ENCODE data around the gene HS2ST1. TPM values are rescaled to one million over a fixed set of nuclear protein-coding genes. Genes with fewer than 3 reads are reported as not detected.
"Not testable (repeated sequence)": the region's sequence is repeated elsewhere in the genome, so short reads cannot be mapped to it uniquely, and the experiment has no call there.

The HS2ST1 gene
- total RNA-seq, 1 experiment from 2014 or later = 45.8 TPM

DNA sequence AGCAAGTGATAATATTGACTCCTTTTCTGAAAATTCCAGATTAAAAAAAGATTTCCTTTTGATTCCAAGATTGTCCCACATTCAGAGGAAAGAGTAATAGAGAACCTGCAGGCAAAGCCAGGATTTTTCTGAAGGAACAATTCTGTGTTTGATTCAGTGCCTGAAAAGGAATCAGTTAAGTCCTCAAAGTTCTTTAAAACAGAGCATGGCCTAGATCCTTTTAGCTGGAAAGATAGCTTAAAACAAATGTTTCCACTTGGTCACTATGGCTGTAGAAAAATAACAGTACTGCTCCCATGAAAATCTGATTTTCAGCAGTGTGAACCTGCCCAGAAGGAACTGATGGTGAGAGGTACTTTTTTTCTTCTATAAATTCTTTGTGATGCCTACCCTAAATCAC lies 41.8 kb downstream of the HS2ST1 start:
- Histone ChIP-seq H3K9me3 (ENCODE audit: low read depth, low read length, poor library complexity, severe bottlenecking) (no peaks in the 10 kb centered on the region), H3K36me3 (ENCODE audit: insufficient read depth, low read length, poor library complexity, severe bottlenecking) (no peaks in the 10 kb centered on the region), H3K27me3 (replicated peaks; ENCODE audit: insufficient read depth, low read depth, low read length, poor library complexity) (no peaks in the 10 kb centered on the region), H3K27ac (ENCODE audit: low read depth, low read length, poor library complexity, severe bottlenecking) (no peak overlapping the region), H3K4me3 (ENCODE audit: low read depth, low read length, poor library complexity, severe bottlenecking) (no peak overlapping the region), H3K4me1 (ENCODE audit: insufficient read depth, low read length, poor library complexity, severe bottlenecking) (no peaks in the 10 kb centered on the region)
- POLR2A ChIA-PET (ENCODE audit: low non-redundant PET) = no interaction called here
- CTCF ChIA-PET = no interaction called here
- no peak for DNase-seq (ENCODE audit: low spot score)
- TF ChIP-seq, protein P1, sequence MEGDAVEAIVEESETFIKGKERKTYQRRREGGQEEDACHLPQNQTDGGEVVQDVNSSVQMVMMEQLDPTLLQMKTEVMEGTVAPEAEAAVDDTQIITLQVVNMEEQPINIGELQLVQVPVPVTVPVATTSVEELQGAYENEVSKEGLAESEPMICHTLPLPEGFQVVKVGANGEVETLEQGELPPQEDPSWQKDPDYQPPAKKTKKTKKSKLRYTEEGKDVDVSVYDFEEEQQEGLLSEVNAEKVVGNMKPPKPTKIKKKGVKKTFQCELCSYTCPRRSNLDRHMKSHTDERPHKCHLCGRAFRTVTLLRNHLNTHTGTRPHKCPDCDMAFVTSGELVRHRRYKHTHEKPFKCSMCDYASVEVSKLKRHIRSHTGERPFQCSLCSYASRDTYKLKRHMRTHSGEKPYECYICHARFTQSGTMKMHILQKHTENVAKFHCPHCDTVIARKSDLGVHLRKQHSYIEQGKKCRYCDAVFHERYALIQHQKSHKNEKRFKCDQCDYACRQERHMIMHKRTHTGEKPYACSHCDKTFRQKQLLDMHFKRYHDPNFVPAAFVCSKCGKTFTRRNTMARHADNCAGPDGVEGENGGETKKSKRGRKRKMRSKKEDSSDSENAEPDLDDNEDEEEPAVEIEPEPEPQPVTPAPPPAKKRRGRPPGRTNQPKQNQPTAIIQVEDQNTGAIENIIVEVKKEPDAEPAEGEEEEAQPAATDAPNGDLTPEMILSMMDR (conservative IDR thresholded peaks at IDR 0.05; ENCODE audit: low read depth, low read length) = no peak
- TF ChIP-seq EZH2 (IDR thresholded peaks at IDR 0.05; ENCODE audit: borderline replicate concordance, low read depth, low read length, poor library complexity, severe bottlenecking) = no peak
- intact Hi-C loops (cut with micrococcal nuclease; ENCODE audit: unreplicated experiment) = no loop called here
- no TSS peak for BruUV-seq (replicated peaks)

DNA sequence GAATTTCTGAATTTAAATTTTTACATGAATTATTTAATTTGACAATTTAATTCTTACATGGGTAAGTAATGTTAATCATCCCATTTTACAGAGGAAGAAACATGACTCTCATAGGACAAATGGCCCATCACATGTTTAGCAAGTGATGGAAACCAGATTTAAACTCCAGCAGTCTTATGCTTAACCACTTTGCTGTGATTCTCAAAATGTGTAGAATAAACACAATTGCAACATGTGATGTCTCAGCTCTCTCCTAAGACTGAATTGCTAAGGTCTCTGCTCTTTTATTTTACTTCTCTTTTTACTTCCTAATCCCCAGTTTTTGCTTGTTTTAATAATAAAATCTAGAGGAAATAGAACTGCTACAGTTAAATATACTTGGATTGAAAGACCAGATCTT lies 42.8 kb downstream of the HS2ST1 start:
- no TSS peak for BruUV-seq (replicated peaks)
- TF ChIP-seq EZH2 (IDR thresholded peaks at IDR 0.05; ENCODE audit: borderline replicate concordance, low read depth, low read length, poor library complexity, severe bottlenecking) = no peak
- TF ChIP-seq, protein P1 (conservative IDR thresholded peaks at IDR 0.05; ENCODE audit: low read depth, low read length) = no peak
- CTCF ChIA-PET = no interaction called here
- Histone ChIP-seq H3K36me3 (ENCODE audit: insufficient read depth, low read length, poor library complexity, severe bottlenecking) (no peaks in the 10 kb centered on the region), H3K9me3 (ENCODE audit: low read depth, low read length, poor library complexity, severe bottlenecking) (no peaks in the 10 kb centered on the region), H3K4me3 (ENCODE audit: low read depth, low read length, poor library complexity, severe bottlenecking) (no peak overlapping the region), H3K27ac (ENCODE audit: low read depth, low read length, poor library complexity, severe bottlenecking) (no peak overlapping the region), H3K27me3 (replicated peaks; ENCODE audit: insufficient read depth, low read depth, low read length, poor library complexity) (no peaks in the 10 kb centered on the region), H3K4me1 (ENCODE audit: insufficient read depth, low read length, poor library complexity, severe bottlenecking) (no peaks in the 10 kb centered on the region)
- DNase-seq (ENCODE audit: low spot score) = no peak
- intact Hi-C loops (cut with micrococcal nuclease; ENCODE audit: unreplicated experiment) = no loop called here
- POLR2A ChIA-PET (ENCODE audit: low non-redundant PET) = no interaction called here

DNA sequence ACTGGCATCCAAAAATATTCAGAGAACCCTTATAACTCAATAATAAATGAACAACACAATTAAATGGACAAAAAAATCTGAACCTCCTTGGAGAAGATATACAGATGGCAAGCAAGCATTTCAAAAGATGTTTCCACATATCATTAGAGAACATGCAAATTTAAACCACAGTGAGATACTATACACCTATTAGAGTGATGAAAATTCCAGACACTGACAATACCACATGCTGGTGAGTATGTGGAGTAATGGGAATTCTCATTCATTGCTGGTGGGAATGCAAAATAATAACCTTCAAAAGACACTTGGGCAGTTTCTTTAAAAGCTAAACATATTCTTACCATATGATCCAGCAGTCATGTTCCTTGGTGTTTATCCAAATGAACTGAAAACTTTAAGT lies 46.1 kb downstream of the HS2ST1 start:
- CTCF ChIA-PET = no interaction called here
- BruUV-seq (replicated peaks) = no TSS peak

DNA sequence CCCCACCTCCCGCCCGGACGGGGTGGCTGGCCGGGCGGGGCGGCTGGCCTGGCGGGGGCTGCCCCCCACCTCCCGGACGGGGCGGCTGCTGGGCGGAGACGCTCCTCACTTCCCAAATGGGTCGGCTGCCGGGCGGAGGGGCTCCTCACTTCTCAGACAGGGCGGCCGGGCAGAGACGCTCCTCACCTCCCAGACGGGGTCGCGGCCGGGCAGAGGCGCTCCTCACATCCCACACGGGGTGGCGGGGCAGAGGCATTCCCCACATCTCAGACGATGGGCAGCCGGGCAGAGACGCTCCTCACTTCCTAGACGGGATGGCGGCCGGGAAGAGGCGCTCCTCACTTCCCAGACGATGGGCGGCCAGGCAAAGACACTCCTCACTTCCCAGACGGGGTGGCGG lies 49.4 kb downstream of the HS2ST1 start:
- H3K9me3 ChIP-seq (ENCODE audit: low read depth, low read length, poor library complexity, severe bottlenecking); intact Hi-C loops (cut with micrococcal nuclease; ENCODE audit: unreplicated experiment); H3K27me3 ChIP-seq (replicated peaks; ENCODE audit: insufficient read depth, low read depth, low read length, poor library complexity); H3K36me3 ChIP-seq (ENCODE audit: insufficient read depth, low read length, poor library complexity, severe bottlenecking); BruUV-seq (replicated peaks); POLR2A ChIA-PET (ENCODE audit: low non-redundant PET); H3K27ac ChIP-seq (ENCODE audit: low read depth, low read length, poor library complexity, severe bottlenecking); DNase-seq (ENCODE audit: low spot score); H3K4me3 ChIP-seq (ENCODE audit: low read depth, low read length, poor library complexity, severe bottlenecking); H3K4me1 ChIP-seq (ENCODE audit: insufficient read depth, low read length, poor library complexity, severe bottlenecking): not testable (repeated sequence)
- CTCF ChIA-PET = interaction anchor here (1.5 kb wide), 1 partner anchor 130 kb away, joined by 7 read pairs; no protein-coding TSS in a partner anchor

More for the DNA sequence above, 46.1 kb downstream of the HS2ST1 start:
- Histone ChIP-seq H3K27me3 (replicated peaks; ENCODE audit: insufficient read depth, low read depth, low read length, poor library complexity) (no peaks in the 10 kb centered on the region), H3K27ac (ENCODE audit: low read depth, low read length, poor library complexity, severe bottlenecking) (no peak overlapping the region), H3K4me1 (ENCODE audit: insufficient read depth, low read length, poor library complexity, severe bottlenecking) (no peaks in the 10 kb centered on the region), H3K4me3 (ENCODE audit: low read depth, low read length, poor library complexity, severe bottlenecking) (no peak overlapping the region), H3K36me3 (ENCODE audit: insufficient read depth, low read length, poor library complexity, severe bottlenecking) (no peaks in the 10 kb centered on the region), H3K9me3 (ENCODE audit: low read depth, low read length, poor library complexity, severe bottlenecking) (no peaks in the 10 kb centered on the region)
- POLR2A ChIA-PET (ENCODE audit: low non-redundant PET) = no interaction called here
- no peak for DNase-seq (ENCODE audit: low spot score)
- intact Hi-C loops (cut with micrococcal nuclease; ENCODE audit: unreplicated experiment) = no loop called here
- no peak for TF ChIP-seq EZH2 (IDR thresholded peaks at IDR 0.05; ENCODE audit: borderline replicate concordance, low read depth, low read length, poor library complexity, severe bottlenecking)
- TF ChIP-seq, protein P1 (conservative IDR thresholded peaks at IDR 0.05; ENCODE audit: low read depth, low read length) = no peak

Data from A673 (cell line).